ENCODE measurements around the gene HIC1.

DNA sequence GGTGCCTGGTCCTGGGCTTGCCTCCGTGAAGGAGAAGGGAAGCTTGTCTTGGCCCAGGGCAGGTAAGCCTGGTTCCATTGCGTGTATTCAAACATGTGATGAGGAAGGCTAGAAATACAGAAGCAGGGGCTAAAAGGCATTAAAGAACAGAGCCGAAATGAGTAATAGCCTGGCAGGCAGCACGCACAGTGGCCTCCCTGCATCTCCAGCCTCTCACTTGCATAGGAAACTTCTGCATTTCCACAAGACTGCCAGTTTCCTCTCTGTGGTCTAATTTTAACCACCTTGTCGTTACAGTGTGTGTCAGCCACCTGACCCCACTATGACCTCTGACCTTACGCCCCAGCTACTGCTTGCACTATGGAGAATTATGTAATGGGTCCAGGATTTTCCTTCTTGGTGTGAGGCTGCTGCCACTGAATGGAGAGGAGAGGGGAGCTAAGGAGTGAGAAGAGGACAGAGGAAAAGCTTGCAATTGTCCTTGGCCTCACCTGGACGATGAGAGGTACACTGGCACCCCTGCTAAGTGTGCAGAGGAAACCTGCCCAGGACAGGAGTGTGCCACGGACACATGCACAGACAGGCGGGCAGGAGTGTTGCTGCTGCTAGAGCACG lies 32.8 kb downstream of the HIC1 start:
- TF ChIP-seq GATA2 (IDR thresholded peaks at IDR 0.05; ENCODE audit: low read depth, low read length) (no peak), GATA3 (IDR thresholded peaks at IDR 0.05; ENCODE audit: low read depth, low read length) (no peak)

All from SH-SY5Y (cell line).